NOMO-1 treated with DMSO at 0.1 percent for 48 hours (cell line): ENCODE results near the gene MTCL1.

Experiments used
- DNase-seq: peaks from one replicate; lab custom pipeline; 2025; ENCODE audit not compliant: unreplicated experiment; lab: John Stamatoyannopoulos, UW

The MTCL1 gene

DNA sequence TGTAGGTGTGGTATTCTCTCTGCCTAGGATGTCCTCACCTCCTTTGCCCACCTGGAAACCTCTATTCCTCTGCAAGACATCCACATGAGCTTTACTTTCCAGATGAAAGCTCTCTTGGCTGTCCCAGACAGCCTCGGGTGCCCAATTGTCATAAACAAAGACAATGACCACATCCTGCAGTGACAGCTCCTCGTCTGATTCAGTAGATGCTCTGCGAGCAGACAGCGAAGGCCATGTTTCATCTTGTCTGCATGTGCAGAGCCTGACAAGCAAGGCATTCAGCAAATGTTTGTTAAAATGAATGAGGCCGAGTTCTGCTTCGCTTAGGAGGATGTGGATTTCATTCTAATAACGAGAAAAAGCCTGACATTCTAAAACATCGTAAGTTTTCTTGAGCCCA lies 150.9 kb downstream of the MTCL1 start:
- no peak for DNase-seq

DNA sequence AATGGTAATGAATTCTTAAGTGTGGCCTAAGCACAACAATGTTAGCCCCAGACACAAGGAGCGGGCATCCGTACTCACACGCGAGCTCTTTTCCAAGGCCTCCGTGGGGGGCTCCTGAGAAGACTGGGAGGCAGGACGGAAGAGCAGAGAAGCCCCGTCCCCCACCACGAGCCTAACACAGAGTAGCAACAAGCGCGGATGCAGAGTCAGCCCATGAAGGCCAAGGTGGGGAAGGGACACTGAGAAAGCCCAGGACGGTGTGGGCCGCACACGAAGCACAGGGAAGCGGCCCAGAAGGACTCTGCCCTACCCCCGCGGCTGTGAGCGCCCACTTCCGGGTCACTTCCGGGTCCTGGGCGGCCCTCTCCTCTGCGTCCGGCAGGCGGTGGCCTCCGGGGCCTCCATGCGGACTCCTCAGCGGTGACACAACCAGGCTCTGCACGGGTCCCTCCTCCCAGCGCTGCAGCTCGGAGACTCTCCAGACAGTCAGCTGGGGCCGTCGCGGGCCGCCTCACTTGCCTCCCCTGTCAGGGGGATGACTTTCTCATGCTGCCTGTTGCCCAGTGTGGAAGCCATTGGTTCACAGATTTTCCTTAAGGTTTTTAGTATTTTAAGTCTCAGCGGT lies 151.5 kb downstream of the MTCL1 start:
- no peak for DNase-seq

DNA sequence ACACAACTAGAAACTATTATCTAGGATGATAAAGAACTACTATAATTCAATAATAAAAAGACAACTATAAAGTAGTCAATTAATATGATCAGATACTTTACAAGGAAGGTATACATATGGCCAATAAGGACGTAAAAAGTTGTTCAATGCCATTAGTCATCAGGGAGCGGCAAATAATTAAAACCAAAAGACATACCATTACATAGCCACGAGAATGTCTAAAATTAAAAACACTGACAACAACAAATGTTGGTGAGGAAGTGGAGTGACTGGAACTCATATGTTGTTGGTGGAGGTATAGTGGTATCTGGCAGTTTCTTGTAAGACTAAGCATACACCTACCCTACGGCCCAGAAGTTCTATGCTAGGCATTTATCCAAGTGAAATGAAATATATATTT lies 152.4 kb downstream of the MTCL1 start:
- no peak for DNase-seq

DNA sequence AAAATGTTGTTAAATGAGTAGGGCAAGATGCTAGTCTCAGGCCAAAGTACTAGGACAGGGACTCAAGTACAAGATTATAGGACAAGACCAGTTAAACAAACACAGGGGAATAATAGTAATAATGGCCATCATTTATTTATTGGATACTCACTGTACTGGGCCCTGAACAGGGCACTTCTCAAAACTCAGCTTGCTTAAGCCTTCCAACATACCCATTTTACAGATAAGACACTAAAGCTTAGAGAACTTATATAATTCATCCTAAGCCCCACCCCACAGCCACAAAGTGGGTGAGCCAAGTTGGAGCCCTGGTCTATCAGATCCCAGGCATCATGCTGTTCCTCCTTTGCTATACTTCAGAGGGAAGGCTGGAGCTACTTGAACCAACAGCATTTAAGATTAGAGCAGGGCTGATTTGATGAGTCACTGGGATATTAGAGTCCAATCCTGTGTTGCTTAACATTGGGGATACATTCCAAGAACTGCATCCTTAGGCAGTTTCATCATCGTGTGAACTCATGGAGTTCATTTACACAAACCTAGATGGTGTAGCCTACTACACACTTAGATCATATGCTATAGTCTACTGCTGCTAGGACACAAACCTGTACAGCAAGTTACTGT lies 153.6 kb downstream of the MTCL1 start:
- no peak for DNase-seq

DNA sequence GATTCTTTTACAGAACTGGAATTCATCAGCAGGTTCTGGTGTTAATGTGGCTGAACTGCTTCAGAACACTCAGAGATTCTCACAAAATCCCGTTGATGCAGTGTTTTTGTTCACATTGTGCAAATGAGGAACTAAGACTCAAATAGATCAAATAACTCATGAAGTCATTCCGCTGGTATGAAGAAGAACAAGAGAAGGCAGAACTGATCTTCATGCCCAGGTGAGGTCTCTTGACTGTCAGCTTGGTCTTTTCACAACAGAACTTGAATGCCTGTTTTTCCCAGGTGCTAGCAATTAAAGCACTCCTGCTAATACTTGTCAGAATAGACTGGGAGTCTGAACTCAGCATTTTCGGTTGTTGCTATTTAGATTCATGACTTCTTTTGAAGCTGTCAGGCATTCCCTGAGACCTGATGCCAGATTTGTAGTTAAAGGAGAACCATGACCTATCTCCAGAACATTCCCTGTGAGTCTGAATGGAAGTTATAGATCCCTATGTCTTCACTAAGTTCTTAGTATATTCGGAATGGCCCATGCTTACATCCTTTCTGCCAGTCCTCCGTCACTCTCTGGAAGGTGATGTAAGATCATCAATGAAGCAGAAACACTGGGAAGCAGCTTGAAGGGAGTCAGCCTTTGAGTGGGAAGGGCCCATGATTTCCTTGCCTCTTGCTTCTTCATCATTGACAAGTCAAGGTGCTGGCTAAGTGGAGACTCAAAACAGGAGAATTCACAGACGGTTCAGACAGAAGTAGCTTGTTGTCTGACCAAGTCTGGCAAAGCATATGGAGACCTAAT lies 155.7 kb downstream of the MTCL1 start:
- DNase-seq, result no peak

DNA sequence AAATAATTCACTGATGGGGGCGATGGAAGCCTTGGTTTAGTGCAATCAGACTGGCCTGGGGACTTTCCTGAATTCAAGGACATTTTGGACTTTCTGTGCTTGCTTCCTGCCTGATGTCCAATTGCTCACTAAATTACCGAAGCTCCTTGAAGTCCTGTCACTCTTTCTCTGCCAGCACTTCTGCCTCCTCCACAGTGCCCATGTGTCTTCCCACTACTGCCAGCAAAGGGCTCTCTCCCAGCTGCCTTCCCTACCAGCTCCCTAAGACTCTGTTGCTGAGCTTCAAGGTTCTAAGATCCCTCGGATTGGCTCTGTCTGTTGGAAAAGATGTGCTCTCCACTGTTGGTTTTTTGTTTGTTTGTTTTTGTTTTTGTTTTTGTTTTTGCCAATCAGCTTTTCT lies 158.1 kb downstream of the MTCL1 start:
- no peak for DNase-seq

DNA sequence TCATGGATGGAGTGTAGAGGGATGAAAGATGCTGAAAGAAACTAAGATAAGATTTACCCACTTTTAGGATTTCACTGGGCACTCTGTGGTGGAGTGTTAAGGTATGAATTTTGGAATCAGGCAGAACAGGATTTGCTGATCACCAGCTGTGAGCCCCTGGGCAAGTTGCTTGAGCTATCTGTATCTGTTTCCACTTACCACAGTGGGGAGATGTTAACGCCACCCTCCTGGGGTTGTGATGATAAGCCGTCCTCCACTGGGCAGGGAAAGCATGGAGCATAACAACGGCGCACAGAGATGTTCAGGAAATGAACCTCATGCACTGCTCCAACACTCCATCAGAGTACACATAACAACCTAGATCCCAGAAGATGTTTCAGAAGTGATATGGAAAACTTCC lies 160.6 kb downstream of the MTCL1 start:
- DNase-seq, result no peak

DNA sequence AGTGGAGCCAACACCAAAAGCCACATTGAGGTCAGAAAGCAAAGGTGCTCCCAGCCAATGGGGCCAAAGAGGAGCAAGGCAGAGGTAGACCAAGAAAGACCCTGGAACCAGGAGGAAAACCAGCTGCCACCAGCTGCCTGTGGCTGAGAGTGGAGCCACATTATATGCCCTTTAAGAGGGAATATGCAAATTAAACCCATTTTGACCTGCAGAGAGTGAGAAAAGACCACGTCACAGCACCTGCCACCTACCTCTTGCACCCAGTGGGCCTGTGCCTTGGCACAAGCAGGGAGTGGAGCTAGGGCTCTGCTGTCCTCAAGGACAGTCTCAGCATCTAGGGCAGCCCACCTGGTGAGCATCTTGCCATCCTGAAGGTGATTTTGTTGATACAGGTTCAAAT lies 161.3 kb downstream of the MTCL1 start:
- no peak for DNase-seq

DNA sequence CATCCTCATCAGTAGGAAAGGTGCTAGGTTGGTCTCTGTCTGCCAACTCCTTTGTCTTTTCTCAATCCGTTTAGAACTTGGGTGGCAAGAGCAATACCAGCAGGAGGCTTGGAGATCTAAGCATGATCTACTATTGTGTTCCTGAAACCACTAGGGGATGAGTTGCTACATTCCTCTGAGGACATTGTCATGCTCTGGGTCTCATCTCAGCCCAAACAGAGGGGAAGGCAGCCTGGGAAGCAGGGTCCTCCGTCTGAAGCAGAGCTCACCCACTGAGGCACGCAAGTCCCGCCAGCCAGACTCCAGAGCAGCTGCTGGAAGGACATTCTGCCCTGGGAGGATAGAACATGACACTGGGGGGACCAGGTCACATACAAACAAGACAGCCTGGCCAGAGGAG lies 162.9 kb downstream of the MTCL1 start:
- no peak for DNase-seq

DNA sequence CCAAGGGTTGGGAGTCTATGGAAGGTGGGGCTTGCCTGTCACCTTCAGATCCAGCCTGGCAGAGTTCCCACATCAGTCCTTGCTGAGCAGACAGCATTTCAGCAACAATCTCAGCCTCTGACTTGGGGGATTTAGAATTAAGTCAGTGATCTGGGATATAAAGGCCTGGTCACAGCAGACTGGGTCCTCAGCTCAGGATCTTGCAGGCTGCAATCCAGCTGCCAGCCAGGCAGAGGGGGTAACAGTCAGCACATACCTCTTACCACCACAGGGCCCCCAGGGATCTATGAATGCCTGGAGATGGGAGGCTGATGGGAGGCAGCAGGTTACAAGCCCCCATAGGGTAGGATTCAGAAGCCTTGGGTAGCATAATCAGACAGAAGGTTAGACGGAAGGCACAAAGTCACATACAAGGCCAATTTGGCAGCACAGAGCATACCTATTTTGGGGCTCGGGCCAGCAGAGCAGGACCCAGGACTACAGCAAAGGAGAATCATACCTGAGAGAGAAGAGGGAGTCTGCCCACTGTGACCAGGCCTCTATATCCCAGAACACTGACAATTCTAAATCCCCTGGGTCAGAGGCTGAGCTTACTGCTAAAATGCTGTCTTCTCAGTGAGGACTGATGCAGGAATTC lies 163.5 kb downstream of the MTCL1 start:
- no peak for DNase-seq

DNA sequence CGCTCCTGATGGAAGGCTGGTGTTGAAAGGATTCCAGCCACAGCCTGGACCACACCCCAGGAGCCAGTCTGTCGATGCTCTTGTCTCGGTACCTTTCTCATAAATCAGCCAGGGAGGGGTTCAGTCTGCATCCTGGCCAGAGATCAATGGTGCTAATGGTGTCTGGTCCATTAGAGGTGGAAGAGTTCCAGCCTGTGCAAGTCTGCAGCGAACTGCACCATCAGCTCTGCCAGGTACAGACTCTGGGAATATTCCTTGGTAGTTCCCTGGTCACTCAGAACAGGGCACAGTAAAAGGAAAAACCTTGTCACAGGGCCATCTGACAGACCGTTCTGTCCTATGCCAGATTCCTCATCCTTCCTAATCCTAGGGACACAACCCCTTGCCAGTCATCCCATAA lies 164.3 kb downstream of the MTCL1 start:
- no peak for DNase-seq

DNA sequence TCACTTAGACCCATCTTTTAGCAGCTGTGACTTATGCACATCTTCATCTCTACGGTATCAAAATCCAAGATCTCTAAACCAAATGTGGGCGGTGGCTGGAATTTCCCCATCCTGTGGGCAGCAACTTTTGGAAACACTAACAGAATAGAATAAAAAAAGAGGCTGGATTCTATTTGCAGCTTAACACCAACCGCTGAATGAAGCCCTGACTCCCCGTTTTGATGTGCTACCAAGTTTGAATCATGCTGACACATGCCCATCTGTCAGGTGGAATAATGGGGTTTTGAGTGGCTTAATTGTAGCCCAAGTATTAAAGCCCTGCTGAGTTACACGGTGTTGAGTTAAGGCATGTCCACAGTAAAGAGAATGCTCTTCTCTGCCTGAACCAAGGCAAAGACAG lies 165.2 kb downstream of the MTCL1 start:
- DNase-seq, result no peak

DNA sequence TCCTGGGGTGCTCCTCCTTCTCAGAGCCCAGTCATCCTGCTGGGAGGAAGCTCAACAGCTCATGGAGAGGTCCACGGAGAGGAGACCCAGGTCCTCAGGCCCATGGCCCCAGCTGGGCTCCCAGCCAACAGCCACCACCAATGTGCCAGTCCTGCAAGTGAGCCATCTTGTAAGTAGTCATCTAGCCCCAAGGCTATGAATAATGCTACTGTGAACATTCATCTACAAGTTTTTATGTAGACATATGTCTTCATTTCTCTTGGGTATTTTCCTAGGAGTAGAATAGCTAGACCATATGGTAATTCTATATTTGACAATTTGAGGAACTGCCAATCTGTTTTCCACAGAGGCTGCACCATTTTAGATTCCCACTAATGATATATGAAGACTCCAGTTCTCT lies 166.1 kb downstream of the MTCL1 start:
- no peak for DNase-seq

DNA sequence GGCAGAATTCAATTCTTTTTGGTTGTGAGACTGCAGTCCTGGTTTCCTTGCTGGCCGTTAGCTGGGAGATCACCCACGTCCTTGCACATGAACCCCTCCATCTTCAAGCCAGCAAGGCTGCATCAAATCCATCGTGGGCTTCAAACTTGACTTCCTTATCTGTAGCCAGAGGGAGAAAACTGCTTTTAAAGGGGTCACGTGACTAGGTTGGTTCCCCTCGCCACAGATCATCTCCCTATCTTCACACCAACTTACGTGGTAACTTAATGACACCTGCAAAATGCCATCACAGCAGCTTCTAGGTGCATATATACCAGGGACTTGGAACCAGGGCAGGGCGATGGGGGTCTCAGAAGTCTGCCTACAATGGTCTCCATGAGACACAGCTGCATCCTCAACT lies 169.5 kb downstream of the MTCL1 start:
- no peak for DNase-seq

DNA sequence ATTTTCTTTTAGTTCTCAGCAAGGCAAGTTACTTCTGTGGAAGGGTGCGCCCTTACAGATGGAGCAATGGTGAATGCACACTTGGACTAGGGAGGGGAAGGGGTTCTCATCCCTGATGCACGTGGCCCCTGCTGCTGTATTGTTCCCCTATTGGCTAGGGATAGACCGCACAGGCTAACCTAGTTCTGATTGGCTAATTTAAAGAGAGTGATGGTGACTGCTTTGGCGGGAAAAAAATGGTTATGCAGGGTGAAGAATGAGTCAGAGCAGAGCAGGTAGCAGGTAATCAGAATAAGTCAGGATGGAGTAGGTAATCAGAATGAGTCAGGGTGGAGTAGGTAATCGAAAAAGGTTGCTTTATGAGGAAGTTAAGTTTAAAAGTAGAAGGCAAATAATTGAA lies 171.5 kb downstream of the MTCL1 start:
- DNase-seq, result no peak

DNA sequence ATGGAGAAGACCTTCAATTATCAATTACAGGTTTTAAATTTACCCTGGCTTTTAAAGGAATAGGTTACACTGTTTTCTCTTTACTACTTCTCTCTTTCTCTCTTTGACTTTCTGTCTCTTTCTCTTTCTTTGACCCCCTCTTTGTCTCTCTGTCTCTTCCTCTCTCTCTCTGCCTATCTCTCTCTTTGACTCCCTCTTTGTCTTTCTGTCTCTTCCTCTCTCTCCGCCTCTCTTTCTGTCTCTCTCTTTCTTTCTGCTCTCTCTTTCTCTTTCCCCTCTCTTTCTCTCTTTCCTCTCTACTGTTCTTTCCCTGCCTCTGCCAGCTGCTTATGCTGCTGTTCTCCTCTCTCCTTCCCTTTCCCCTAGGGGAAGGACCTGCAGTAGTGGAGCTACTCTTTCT lies 175.7 kb downstream of the MTCL1 start:
- no peak for DNase-seq
